KMS-11 (cell line): Measurements from ENCODE around the gene KLK10.

Source experiments
- H2AFZ ChIP-seq: fragments of 200-600 bp; sonication (generic); 2 replicates; pipeline ENCODE4 v1.6.1; 2016; ENCODE audit warnings: antibody characterized with exemption, mixed run types, low read depth
- H3K27ac ChIP-seq: fragments of 200-600 bp; sonication (generic); 2 replicates; pipeline ENCODE4 v1.6.1; 2016; ENCODE audit warnings: mild to moderate bottlenecking, mixed run types
- H3K27me3 ChIP-seq: fragments of 200-600 bp; sonication (generic); 2 replicates; pipeline ENCODE4 v1.6.1; 2017; ENCODE audit warnings: mild to moderate bottlenecking, low read depth, mixed run types, moderate library complexity; ENCODE audit not compliant: insufficient read depth
- H3K36me3 ChIP-seq: fragments of 200-600 bp; sonication (generic); 2 replicates; pipeline ENCODE4 v1.6.1; 2017; ENCODE audit warnings: mild to moderate bottlenecking, mixed run types; ENCODE audit not compliant: insufficient read depth
- H3K4me1 ChIP-seq: fragments of 200-600 bp; sonication (generic); 2 replicates; pipeline ENCODE4 v1.6.1; 2016; ENCODE audit warnings: mild to moderate bottlenecking, low read depth, mixed run types; ENCODE audit not compliant: poor library complexity, severe bottlenecking
- H3K4me2 ChIP-seq: fragments of 200-600 bp; sonication (generic); 2 replicates; pipeline ENCODE4 v1.7.0; 2016; ENCODE audit warnings: mild to moderate bottlenecking, mixed run types
- H3K4me3 ChIP-seq: fragments of 200-600 bp; sonication (generic); IDR thresholded peaks from 2 replicates; pipeline ENCODE4 v1.6.1; 2017; ENCODE audit warnings: low read depth, low read length, mixed read lengths; ENCODE audit not compliant: insufficient read depth
- H3K79me2 ChIP-seq: fragments of 200-600 bp; sonication (generic); 2 replicates; pipeline ENCODE4 v1.6.1; 2016; ENCODE audit warnings: low read depth, mixed run types; ENCODE audit not compliant: insufficient read depth
- H3K9ac ChIP-seq: fragments of 200-600 bp; sonication (generic); 2 replicates; pipeline ENCODE4 v1.6.1; 2016; ENCODE audit warnings: mild to moderate bottlenecking, mixed run types
- H4K20me1 ChIP-seq: fragments of 200-600 bp; sonication (generic); 2 replicates; pipeline ENCODE4 v1.6.1; 2016; ENCODE audit warnings: mild to moderate bottlenecking, mixed run types; ENCODE audit not compliant: insufficient read depth
- TF ChIP-seq, protein P1 (sequence below): fragments of 200-600 bp; sonication (generic); conservative IDR thresholded peaks from 2 replicates; pipeline ENCODE4 v1.6.1; 2017; ENCODE audit warnings: low read depth, mild to moderate bottlenecking, antibody characterized with exemption, low read length, moderate library complexity, mixed read lengths

Gene KLK10

DNA sequence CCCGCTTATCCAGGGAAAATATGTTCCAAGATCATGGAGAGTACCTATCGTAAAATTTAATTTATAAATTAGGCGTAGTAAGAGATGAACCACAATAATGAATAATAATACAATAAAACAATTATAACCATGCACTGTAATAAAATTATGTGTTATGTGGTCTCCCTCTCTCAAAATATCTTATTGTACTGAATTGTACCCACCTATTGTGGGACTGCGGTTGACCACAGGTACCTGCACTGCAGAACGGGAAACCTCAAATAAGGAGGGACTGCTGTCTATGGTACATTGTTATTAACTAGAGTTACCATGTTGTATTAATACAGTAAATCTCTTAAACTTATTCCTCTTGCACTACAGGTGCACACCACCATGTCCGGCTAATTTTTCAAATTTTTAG is 20.6 kb upstream of the KLK10 start:
- Histone ChIP-seq H3K4me3 (no peak overlapping the region), H4K20me1 (no peaks in the 10 kb centered on the region), H3K27ac (no peak overlapping the region), H3K79me2 (no peaks in the 10 kb centered on the region), H3K4me1 (no peaks in the 10 kb centered on the region), H2AFZ (no peak overlapping the region), H3K27me3 (no peaks in the 10 kb centered on the region; the same call in 1 of the 2 replicates), H3K4me2 (no peak overlapping the region), H3K36me3 (no peaks in the 10 kb centered on the region), H3K9ac (no peak overlapping the region)
- TF ChIP-seq, protein P1, sequence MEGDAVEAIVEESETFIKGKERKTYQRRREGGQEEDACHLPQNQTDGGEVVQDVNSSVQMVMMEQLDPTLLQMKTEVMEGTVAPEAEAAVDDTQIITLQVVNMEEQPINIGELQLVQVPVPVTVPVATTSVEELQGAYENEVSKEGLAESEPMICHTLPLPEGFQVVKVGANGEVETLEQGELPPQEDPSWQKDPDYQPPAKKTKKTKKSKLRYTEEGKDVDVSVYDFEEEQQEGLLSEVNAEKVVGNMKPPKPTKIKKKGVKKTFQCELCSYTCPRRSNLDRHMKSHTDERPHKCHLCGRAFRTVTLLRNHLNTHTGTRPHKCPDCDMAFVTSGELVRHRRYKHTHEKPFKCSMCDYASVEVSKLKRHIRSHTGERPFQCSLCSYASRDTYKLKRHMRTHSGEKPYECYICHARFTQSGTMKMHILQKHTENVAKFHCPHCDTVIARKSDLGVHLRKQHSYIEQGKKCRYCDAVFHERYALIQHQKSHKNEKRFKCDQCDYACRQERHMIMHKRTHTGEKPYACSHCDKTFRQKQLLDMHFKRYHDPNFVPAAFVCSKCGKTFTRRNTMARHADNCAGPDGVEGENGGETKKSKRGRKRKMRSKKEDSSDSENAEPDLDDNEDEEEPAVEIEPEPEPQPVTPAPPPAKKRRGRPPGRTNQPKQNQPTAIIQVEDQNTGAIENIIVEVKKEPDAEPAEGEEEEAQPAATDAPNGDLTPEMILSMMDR: no peak

DNA sequence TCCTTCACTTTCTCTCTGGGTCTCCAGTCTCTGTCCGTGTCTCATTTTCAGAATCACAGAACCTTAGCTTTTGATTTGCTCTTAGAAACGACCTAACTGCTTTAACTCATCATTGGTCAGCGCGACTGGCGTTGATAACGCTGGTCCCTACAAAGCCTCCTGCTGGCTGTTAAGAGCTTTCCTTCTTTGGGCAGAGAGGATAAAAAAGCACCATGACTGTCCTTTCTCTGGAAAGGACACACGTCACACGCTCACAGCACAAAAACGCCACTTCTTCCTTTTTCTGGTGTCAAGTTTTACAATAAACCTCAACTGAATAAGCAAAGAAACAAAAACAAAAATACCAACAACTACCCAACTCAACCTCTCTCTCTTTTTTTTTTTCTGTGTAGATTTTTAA is 17.0 kb upstream of the KLK10 start:
- Histone ChIP-seq H3K36me3 (no peaks in the 10 kb centered on the region), H2AFZ (no peak overlapping the region), H3K4me3 (no peak overlapping the region), H3K4me1 (no peaks in the 10 kb centered on the region), H3K79me2 (no peaks in the 10 kb centered on the region), H3K27ac (no peak overlapping the region), H4K20me1 (no peaks in the 10 kb centered on the region), H3K27me3 (no peaks in the 10 kb centered on the region; the same call in 1 of the 2 replicates), H3K9ac (no peak overlapping the region), H3K4me2 (no peak overlapping the region)
- TF ChIP-seq, protein P1: no peak

DNA sequence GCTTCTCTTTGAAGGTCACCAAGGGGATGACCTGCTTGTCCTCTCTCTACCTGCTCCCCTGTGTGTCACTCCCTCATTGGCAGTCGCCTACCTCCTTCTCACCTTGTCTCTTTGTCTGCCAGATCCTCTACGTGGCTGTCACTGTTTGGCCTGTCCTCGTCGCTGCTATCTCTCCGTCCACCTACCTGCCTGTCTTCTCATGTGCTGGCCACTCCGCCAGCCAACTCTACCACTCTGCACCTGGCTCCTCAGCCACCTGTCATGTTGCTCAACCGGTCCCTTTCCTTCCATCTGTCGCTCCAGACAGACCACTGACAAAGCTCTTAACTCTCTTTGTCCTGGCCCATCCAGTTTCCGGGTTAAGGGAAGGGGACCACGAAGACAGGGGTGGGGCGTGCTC is 15.2 kb upstream of the KLK10 start, which contains the start of gene KLK12:
Gene KLK12, minus strand, starts transcription at position 299 of the 400 bp plus-strand sequence. CDS start 381 bp downstream, outside the sequence.
- Histone ChIP-seq H3K79me2 (no peaks in the 10 kb centered on the region), H3K9ac (no peak within 1 kb of the TSS), H4K20me1 (no peaks in the 10 kb centered on the region), H3K27me3 (no peaks in the 10 kb centered on the region; the same call in 1 of the 2 replicates), H3K36me3 (no peaks in the 10 kb centered on the region), H3K4me2 (no peak within 1 kb of the TSS), H3K4me3 (no peak within 1 kb of the TSS), H3K27ac (no peak within 1 kb of the TSS), H3K4me1 (no peaks in the 10 kb centered on the region), H2AFZ (no peak within 1 kb of the TSS)
- TF ChIP-seq, protein P1: no peak

DNA sequence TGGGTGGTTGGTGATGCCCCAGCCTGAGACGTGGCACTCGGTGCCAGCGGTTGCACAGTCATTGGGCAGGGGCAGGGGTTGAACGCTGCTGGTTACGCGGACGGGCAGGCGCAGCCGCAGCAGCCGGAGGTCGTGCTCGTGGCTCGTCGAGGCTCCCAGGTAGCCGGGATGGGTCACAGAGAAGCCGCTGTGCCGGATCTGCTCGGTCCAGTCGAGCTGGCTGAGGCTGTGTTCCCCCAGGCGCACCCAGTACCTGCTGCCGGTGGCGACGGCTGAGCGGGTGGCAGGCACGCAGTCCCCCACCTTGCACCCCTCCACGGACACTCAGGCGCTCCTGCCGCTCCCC is 12.3 kb upstream of the KLK10 start:
- Histone ChIP-seq H3K27me3 (no peaks in the 10 kb centered on the region), H3K4me3 (no peak overlapping the region), H3K4me2 (no peak overlapping the region), H3K36me3 (no peaks in the 10 kb centered on the region), H3K4me1 (no peaks in the 10 kb centered on the region), H3K9ac (no peak overlapping the region), H2AFZ (no peak overlapping the region), H4K20me1 (no peaks in the 10 kb centered on the region), H3K27ac (no peak overlapping the region), H3K79me2 (no peaks in the 10 kb centered on the region)
- TF ChIP-seq, protein P1: no peak
